HepG2 (cell line): ENCODE measurements around the gene TECPR1. TPM values are rescaled to one million over a fixed set of nuclear protein-coding genes. Genes with fewer than 3 reads are reported as not detected.

Experiments used
- CCDC6 ChIP-seq: sonication (generic); formaldehyde crosslinking; IDR thresholded peaks from 2 replicates; pipeline ENCODE4 v1.8.1; 2022; ENCODE audit warnings: mild to moderate bottlenecking, missing genetic modification reagents, moderate library complexity
- CHD4 ChIP-seq: fragments of 200-600 bp; sonication (generic); IDR thresholded peaks from 2 replicates; pipeline ENCODE4 v1.7.0; 2017; ENCODE audit warnings: mild to moderate bottlenecking, low read length, borderline replicate concordance
- GABPA ChIP-seq, 2 experiments: IDR thresholded peaks; 2 replicates each; pipeline ENCODE4 v1.6.1; 2011 to 2016; ENCODE audit warnings: low read depth in 2 of 2, low read length in 1 of 2, missing biosample characterization in 1 of 2, missing genetic modification characterization in 1 of 2
- KLF16 ChIP-seq, 2 experiments: sonication (generic) in 1 of 2; formaldehyde crosslinking in 1 of 2; IDR thresholded peaks; 2 replicates each; pipeline versions ENCODE4 v1.6.1 to v1.8.0; 2016 to 2023; ENCODE audit warnings: missing genetic modification reagents in 2 of 2, missing compliant biosample characterization in 1 of 2
- NFRKB ChIP-seq: fragments of 450-650 bp; IDR thresholded peaks from 2 replicates; pipeline ENCODE4 v1.6.1; 2017
- NR3C1 ChIP-seq: sonication (generic); formaldehyde crosslinking; IDR thresholded peaks from 2 replicates; pipeline ENCODE4 v1.4.0; 2020; ENCODE audit warnings: missing genetic modification reagents
- RBM22 ChIP-seq: fragments of 200-400 bp; formaldehyde crosslinking; optimal IDR thresholded peaks from 2 replicates; pipeline ENCODE3; 2017; ENCODE audit warnings: mild to moderate bottlenecking, low read length, moderate library complexity
- SETDB1 ChIP-seq: sonication (generic); formaldehyde crosslinking; IDR thresholded peaks from 2 replicates; pipeline ENCODE4 v1.5.1; 2020; ENCODE audit warnings: missing genetic modification reagents, mild to moderate bottlenecking, borderline replicate concordance
- SNAPC2 ChIP-seq: sonication (generic); formaldehyde crosslinking; IDR thresholded peaks from 2 replicates; pipeline ENCODE4 v1.8.1; 2022; ENCODE audit warnings: mild to moderate bottlenecking, missing genetic modification reagents
- ZBTB42 ChIP-seq: sonication (generic); formaldehyde crosslinking; IDR thresholded peaks from 2 replicates; pipeline ENCODE4 v1.5.0; 2020; ENCODE audit warnings: mild to moderate bottlenecking, missing genetic modification reagents
- ZFY ChIP-seq: sonication (generic); formaldehyde crosslinking; IDR thresholded peaks from 2 replicates; pipeline ENCODE4 v1.4.0; 2020; ENCODE audit warnings: missing genetic modification reagents
- ZNF331 ChIP-seq: sonication (generic); formaldehyde crosslinking; IDR thresholded peaks from 2 replicates; pipeline ENCODE4 v1.4.0; 2020; ENCODE audit warnings: missing genetic modification reagents
- ZNF382 ChIP-seq: sonication (generic); formaldehyde crosslinking; IDR thresholded peaks from 2 replicates; pipeline ENCODE4 v1.5.0; 2020; ENCODE audit warnings: missing genetic modification reagents, mild to moderate bottlenecking, borderline replicate concordance
- ZNF672 ChIP-seq: sonication (generic); formaldehyde crosslinking; IDR thresholded peaks from 2 replicates; pipeline ENCODE4 v1.8.1; 2022; ENCODE audit warnings: missing genetic modification reagents
- ZNF749 ChIP-seq: sonication (generic); formaldehyde crosslinking; IDR thresholded peaks from 2 replicates; pipeline ENCODE4 v1.8.0; 2022; ENCODE audit warnings: mild to moderate bottlenecking, missing genetic modification reagents, moderate library complexity, borderline replicate concordance
- ZNF883 ChIP-seq: sonication (generic); formaldehyde crosslinking; IDR thresholded peaks from 2 replicates; pipeline ENCODE4 v1.5.1; 2020; ENCODE audit warnings: mild to moderate bottlenecking, missing genetic modification reagents; ENCODE audit errors: not compliant biosample characterization
- polyA plus RNA-seq, 8 experiments: library from polyadenylated mRNA; depleted of rRNA in 3 of 8; stranded (reverse) in 7 of 8; unstranded in 1 of 8; fragments of >200 nt; fragmentation: Illumina TruSeq in 4 of 8; extraction: Trizol in 4 of 8; gene quantifications; 2 replicates each; pipeline versions ENCODE4 v1.2.1 to v1.2.3, GENCODE V29; 2011 to 2016; ENCODE audit warnings: low read depth in 4 of 8, missing spikeins in 1 of 8, mixed read lengths in 1 of 8; ENCODE audit not compliant: insufficient read depth in 1 of 8
- total RNA-seq, 5 experiments: library from RNA; depleted of rRNA; stranded (reverse); fragments of >200 nt; fragmentation: Illumina TruSeq; extraction: Trizol; gene quantifications; 2 replicates each; pipeline ENCODE4 v1.2.3, GENCODE V29; 2016; ENCODE audit warnings: low read depth in 1 of 5
- TF ChIP-seq, protein P1 (sequence below), 2 experiments: fragments of 450-650 bp in 1 of 2; sonication (generic) in 1 of 2; formaldehyde crosslinking; IDR thresholded peaks; 2 replicates each; pipeline versions ENCODE4 v1.5.0 to v1.8.0; 2020 to 2022; ENCODE audit warnings: mild to moderate bottlenecking in 1 of 2, missing genetic modification reagents in 1 of 2
- TF ChIP-seq, protein P2 (sequence below): sonication (generic); formaldehyde crosslinking; IDR thresholded peaks from 2 replicates; pipeline ENCODE4 v1.4.0; 2020; ENCODE audit warnings: missing genetic modification reagents, mild to moderate bottlenecking, borderline replicate concordance
- TF ChIP-seq, protein P3 (sequence below): sonication (generic); formaldehyde crosslinking; IDR thresholded peaks from 2 replicates; pipeline ENCODE4 v1.4.0; 2020; ENCODE audit warnings: mild to moderate bottlenecking, missing genetic modification reagents
- TF ChIP-seq, protein P4 (sequence below): IDR thresholded peaks from 2 replicates; pipeline ENCODE4 v1.6.1; 2016; ENCODE audit warnings: missing genetic modification reagents, missing compliant biosample characterization
- TF ChIP-seq, protein P5 (sequence below): sonication (generic); formaldehyde crosslinking; IDR thresholded peaks from 2 replicates; pipeline ENCODE4 v1.5.1; 2020; ENCODE audit warnings: missing genetic modification reagents, mild to moderate bottlenecking, borderline replicate concordance
- TF ChIP-seq, protein P6 (sequence below): IDR thresholded peaks from 2 replicates; pipeline ENCODE4 v1.6.1; 2016; ENCODE audit warnings: low read depth, borderline replicate concordance

The TECPR1 gene
- total and polyA plus RNA-seq, 2 of the 13 experiments (the other 11 are each of a cell fraction or from before 2014, with no cell fraction given) = 2.3 to 6.3 TPM

DNA sequence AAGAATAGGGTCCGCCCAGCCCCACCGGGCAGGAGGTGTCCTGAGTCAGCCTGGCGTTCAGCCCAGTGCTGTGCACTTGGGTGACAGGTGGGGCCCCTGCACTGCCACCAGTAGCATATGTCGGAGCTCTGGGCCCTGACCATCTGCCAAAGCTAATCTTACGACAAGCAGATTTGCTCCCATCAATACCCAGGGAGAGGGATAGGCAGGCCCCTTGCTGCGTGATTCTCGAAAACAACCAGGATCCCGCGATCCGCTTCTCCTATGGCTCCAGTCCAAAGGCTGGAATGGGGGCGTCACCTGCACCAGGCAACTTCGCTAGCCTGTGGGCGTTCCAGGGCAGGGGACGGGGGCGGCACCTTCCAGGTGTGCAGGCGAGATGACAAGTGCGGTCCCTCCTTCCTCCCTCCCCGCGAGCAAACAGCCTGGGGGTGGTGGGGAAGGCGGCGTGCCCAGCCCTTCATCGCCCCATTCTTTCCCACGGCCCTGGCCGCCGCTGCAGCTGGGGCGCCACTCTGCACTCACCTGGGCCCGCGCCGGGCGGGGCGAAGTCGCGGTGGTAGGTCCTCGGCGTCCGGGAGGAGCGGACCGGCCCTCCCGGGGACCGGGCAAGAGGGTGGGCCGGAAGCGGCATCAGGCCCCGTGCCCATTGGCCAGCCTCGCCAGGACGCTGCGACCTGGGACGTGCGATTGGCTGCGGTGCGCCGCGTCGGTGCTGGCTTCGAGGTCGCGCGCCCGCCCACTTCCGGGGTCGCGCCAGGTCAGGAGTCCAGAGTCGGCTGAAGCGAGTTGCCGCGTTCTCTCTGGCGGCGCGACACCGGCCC is at the start of gene TECPR1 (continued):
- TF ChIP-seq RBM22 = no peak
- TF ChIP-seq NFRKB = no peak
- TF ChIP-seq ZNF382 (CRISPR knock-in tag) = no peak
- peak in 1 of 2 experiments; percentile 81; a peak in 2 of 4 replicates for TF ChIP-seq KLF16 (CRISPR knock-in tag; IDR thresholded peaks at IDR 0.05)
- TF ChIP-seq GABPA (IDR thresholded peaks at IDR 0.05; ENCODE audit: low read depth, low read length) = peak; percentile 89
- peak; percentile 82 for TF ChIP-seq GABPA (CRISPR knock-in tag; IDR thresholded peaks at IDR 0.05; ENCODE audit: low read depth)
- TF ChIP-seq SNAPC2 = no peak
- peak; percentile 71 for TF ChIP-seq ZNF883 (CRISPR knock-in tag)
- no peak for TF ChIP-seq CHD4
- no peak for TF ChIP-seq NR3C1 (CRISPR knock-in tag)
- TF ChIP-seq SETDB1 (CRISPR knock-in tag) = no peak
- TF ChIP-seq ZFY (CRISPR knock-in tag) = peak; percentile 75
- TF ChIP-seq ZNF331 (CRISPR knock-in tag) = peak; percentile 44; the same call in 1 of the 2 replicates
- no peak for TF ChIP-seq CCDC6 (CRISPR knock-in tag)
- TF ChIP-seq, protein P1, sequence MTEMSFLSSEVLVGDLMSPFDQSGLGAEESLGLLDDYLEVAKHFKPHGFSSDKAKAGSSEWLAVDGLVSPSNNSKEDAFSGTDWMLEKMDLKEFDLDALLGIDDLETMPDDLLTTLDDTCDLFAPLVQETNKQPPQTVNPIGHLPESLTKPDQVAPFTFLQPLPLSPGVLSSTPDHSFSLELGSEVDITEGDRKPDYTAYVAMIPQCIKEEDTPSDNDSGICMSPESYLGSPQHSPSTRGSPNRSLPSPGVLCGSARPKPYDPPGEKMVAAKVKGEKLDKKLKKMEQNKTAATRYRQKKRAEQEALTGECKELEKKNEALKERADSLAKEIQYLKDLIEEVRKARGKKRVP (CRISPR knock-in tag; IDR thresholded peaks at IDR 0.05) = no peak
- TF ChIP-seq ZNF749 (CRISPR knock-in tag) = no peak
- TF ChIP-seq, protein P2, sequence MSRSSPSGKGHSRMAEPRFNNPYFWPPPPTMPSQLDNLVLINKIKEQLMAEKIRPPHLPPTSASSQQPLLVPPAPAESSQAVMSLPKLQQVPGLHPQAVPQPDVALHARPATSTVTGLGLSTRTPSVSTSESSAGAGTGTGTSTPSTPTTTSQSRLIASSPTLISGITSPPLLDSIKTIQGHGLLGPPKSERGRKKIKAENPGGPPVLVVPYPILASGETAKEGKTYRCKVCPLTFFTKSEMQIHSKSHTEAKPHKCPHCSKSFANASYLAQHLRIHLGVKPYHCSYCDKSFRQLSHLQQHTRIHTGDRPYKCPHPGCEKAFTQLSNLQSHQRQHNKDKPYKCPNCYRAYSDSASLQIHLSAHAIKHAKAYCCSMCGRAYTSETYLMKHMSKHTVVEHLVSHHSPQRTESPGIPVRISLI = no peak
- TF ChIP-seq, protein P3, sequence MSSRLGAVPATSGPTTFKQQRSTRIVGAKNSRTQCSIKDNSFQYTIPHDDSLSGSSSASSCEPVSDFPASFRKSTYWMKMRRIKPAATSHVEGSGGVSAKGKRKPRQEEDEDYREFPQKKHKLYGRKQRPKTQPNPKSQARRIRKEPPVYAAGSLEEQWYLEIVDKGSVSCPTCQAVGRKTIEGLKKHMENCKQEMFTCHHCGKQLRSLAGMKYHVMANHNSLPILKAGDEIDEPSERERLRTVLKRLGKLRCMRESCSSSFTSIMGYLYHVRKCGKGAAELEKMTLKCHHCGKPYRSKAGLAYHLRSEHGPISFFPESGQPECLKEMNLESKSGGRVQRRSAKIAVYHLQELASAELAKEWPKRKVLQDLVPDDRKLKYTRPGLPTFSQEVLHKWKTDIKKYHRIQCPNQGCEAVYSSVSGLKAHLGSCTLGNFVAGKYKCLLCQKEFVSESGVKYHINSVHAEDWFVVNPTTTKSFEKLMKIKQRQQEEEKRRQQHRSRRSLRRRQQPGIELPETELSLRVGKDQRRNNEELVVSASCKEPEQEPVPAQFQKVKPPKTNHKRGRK = no peak
- TF ChIP-seq ZNF672 (CRISPR knock-in tag) = peak; percentile 18; the same call in 1 of the 2 replicates
- TF ChIP-seq, protein P4, sequence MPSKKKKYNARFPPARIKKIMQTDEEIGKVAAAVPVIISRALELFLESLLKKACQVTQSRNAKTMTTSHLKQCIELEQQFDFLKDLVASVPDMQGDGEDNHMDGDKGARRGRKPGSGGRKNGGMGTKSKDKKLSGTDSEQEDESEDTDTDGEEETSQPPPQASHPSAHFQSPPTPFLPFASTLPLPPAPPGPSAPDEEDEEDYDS (CRISPR knock-in tag) = no peak; the same call in 1 of the 2 replicates
- TF ChIP-seq, protein P5, sequence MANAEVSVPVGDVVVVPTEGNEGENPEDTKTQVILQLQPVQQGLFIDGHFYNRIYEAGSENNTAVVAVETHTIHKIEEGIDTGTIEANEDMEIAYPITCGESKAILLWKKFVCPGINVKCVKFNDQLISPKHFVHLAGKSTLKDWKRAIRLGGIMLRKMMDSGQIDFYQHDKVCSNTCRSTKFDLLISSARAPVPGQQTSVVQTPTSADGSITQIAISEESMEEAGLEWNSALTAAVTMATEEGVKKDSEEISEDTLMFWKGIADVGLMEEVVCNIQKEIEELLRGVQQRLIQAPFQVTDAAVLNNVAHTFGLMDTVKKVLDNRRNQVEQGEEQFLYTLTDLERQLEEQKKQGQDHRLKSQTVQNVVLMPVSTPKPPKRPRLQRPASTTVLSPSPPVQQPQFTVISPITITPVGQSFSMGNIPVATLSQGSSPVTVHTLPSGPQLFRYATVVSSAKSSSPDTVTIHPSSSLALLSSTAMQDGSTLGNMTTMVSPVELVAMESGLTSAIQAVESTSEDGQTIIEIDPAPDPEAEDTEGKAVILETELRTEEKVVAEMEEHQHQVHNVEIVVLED (CRISPR knock-in tag) = peak; percentile 91
- TF ChIP-seq, protein P6, sequence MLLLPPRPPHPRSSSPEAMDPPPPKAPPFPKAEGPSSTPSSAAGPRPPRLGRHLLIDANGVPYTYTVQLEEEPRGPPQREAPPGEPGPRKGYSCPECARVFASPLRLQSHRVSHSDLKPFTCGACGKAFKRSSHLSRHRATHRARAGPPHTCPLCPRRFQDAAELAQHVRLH (CRISPR knock-in tag) = peak; percentile 44; the same call in 1 of the 2 replicates
- TF ChIP-seq ZBTB42 (CRISPR knock-in tag) = no peak
